GM23338 (cell line): Measurements from ENCODE around the gene CPXM2. TPM values are rescaled to one million over a fixed set of nuclear protein-coding genes. Genes with fewer than 3 reads are reported as not detected.

Source experiments
- ATAC-seq: fragments of 200-7000 bp; cut with Tn5 transposase; 3 replicates; pipeline ENCODE4 v1.9.1; 2020
- DNase-seq: peaks from one replicate; pipeline ENCODE4 v3.0.0-alpha.2; 2015; ENCODE audit warnings: low spot score
- H2AFZ ChIP-seq: fragments of 200-600 bp; sonication (generic); 2 replicates; pipeline ENCODE4 v1.8.0; 2016; ENCODE audit warnings: antibody characterized with exemption, mild to moderate bottlenecking, moderate library complexity
- H3F3A ChIP-seq: fragments of 200-600 bp; sonication (generic); replicated peaks from 2 replicates; pipeline ENCODE4 v1.8.0; 2017; ENCODE audit warnings: antibody characterized with exemption, mixed run types, low read depth
- H3K27ac ChIP-seq: fragments of 200-600 bp; sonication (generic); 2 replicates; pipeline ENCODE4 v1.6.1; 2016; ENCODE audit warnings: low read depth
- H3K27me3 ChIP-seq: fragments of 200-600 bp; sonication (generic); 2 replicates; pipeline ENCODE4 v1.8.0; 2016; ENCODE audit warnings: mild to moderate bottlenecking, mixed run types, moderate library complexity; ENCODE audit not compliant: insufficient read depth
- H3K36me3 ChIP-seq: fragments of 200-600 bp; sonication (generic); 2 replicates; pipeline ENCODE4 v1.8.0; 2016; ENCODE audit warnings: mild to moderate bottlenecking; ENCODE audit not compliant: insufficient read depth
- H3K4me1 ChIP-seq: fragments of 200-600 bp; sonication (generic); 2 replicates; pipeline ENCODE4 v1.8.0; 2016; ENCODE audit warnings: mild to moderate bottlenecking, moderate library complexity; ENCODE audit not compliant: insufficient read depth
- H3K4me2 ChIP-seq: fragments of 200-600 bp; sonication (generic); 2 replicates; pipeline ENCODE4 v1.7.1; 2017; ENCODE audit warnings: mixed run types
- H3K4me3 ChIP-seq: fragments of 200-600 bp; sonication (generic); 2 replicates; pipeline ENCODE4 v1.6.1; 2016; ENCODE audit warnings: mixed run types
- H3K79me2 ChIP-seq: fragments of 200-600 bp; sonication (generic); replicated peaks from 2 replicates; pipeline ENCODE4 v1.8.0; 2017; ENCODE audit warnings: mild to moderate bottlenecking; ENCODE audit not compliant: insufficient read depth
- H3K9me2 ChIP-seq: fragments of 200-600 bp; sonication (generic); 2 replicates; pipeline ENCODE4 v1.8.0; 2017; ENCODE audit not compliant: insufficient read depth
- H4K20me1 ChIP-seq: fragments of 200-600 bp; sonication (generic); replicated peaks from 2 replicates; pipeline ENCODE4 v1.8.0; 2017; ENCODE audit warnings: mild to moderate bottlenecking; ENCODE audit not compliant: insufficient read depth
- H3K27ac Mint-ChIP-seq: 2 replicates; pipeline ENCODE4 v1.8.0; 2020; ENCODE audit warnings: inconsistent platforms, mild to moderate bottlenecking, moderate library complexity, mixed read lengths
- H3K27me3 Mint-ChIP-seq: 3 replicates; pipeline ENCODE4 v1.8.0; 2022; ENCODE audit warnings: low read depth, mild to moderate bottlenecking, moderate library complexity, mixed read lengths, inconsistent platforms; ENCODE audit not compliant: insufficient read depth, poor library complexity
- H3K36me3 Mint-ChIP-seq: 3 replicates; pipeline ENCODE4 v1.8.0; 2021; ENCODE audit warnings: low read depth, mild to moderate bottlenecking, inconsistent platforms, moderate library complexity, mixed read lengths
- H3K4me1 Mint-ChIP-seq: 3 replicates; pipeline ENCODE4 v1.8.0; 2020; ENCODE audit warnings: mild to moderate bottlenecking, inconsistent platforms, mixed read lengths
- H3K4me3 Mint-ChIP-seq: 3 replicates; pipeline ENCODE4 v1.8.0; 2021; ENCODE audit warnings: moderate library complexity, mild to moderate bottlenecking, inconsistent platforms, mixed read lengths
- H3K9me3 Mint-ChIP-seq: 3 replicates; pipeline ENCODE4 v1.8.0; 2020; ENCODE audit warnings: moderate library complexity, mild to moderate bottlenecking, inconsistent platforms, mixed read lengths
- CREB1 ChIP-seq: fragments of 250-450 bp; sonication (Bioruptor Pico); IDR thresholded peaks from 2 replicates; pipeline ENCODE4 v1.5.0; 2020; ENCODE audit warnings: low read depth, mild to moderate bottlenecking, moderate library complexity
- EZH2 ChIP-seq: fragments of 200-600 bp; sonication (generic); IDR thresholded peaks from one replicate; pipeline ENCODE4 v1.8.0; 2017; ENCODE audit warnings: antibody characterized with exemption, mild to moderate bottlenecking, low read depth; ENCODE audit not compliant: unreplicated experiment
- EZH2phosphoT487 ChIP-seq: fragments of 200-600 bp; sonication (generic); IDR thresholded peaks from one replicate; pipeline ENCODE4 v1.8.1; 2018; ENCODE audit warnings: antibody characterized with exemption; ENCODE audit not compliant: unreplicated experiment
- JUNB ChIP-seq: IDR thresholded peaks from one replicate; pipeline ENCODE4 v1.6.1; 2016; ENCODE audit warnings: antibody characterized with exemption; ENCODE audit not compliant: unreplicated experiment
- NANOG ChIP-seq: IDR thresholded peaks from 2 replicates; pipeline ENCODE4 v1.6.1; 2016; ENCODE audit warnings: antibody characterized with exemption, borderline replicate concordance
- POLR2AphosphoS5 ChIP-seq: IDR thresholded peaks from 2 replicates; pipeline ENCODE4 v1.6.1; 2016; ENCODE audit warnings: antibody characterized with exemption, low read depth
- REST ChIP-seq: IDR thresholded peaks from one replicate; pipeline ENCODE4 v1.6.1; 2018; ENCODE audit warnings: antibody characterized with exemption; ENCODE audit not compliant: unreplicated experiment
- STAT1 ChIP-seq: IDR thresholded peaks from one replicate; pipeline ENCODE4 v1.6.1; 2016; ENCODE audit warnings: antibody characterized with exemption; ENCODE audit not compliant: unreplicated experiment
- ZNF114 ChIP-seq: fragments of 250-450 bp; sonication (Bioruptor Pico); IDR thresholded peaks from 2 replicates; pipeline ENCODE4 v1.5.0; 2020; ENCODE audit warnings: mild to moderate bottlenecking, moderate library complexity
- ZNF331 ChIP-seq: fragments of 250-450 bp; sonication (Bioruptor Pico); IDR thresholded peaks from 2 replicates; pipeline ENCODE4 v1.5.0; 2020; ENCODE audit warnings: low read depth, mild to moderate bottlenecking, moderate library complexity
- ZNF462 ChIP-seq: fragments of 250-450 bp; sonication (Bioruptor Pico); IDR thresholded peaks from 2 replicates; pipeline ENCODE4 v1.5.0; 2020; ENCODE audit warnings: mild to moderate bottlenecking, moderate library complexity
- polyA plus RNA-seq: library from polyadenylated mRNA; unstranded; fragments of >200 nt; fragmentation: Nextera tagmentation; extraction: Ambion mirVana; gene quantifications from 2 replicates; pipeline ENCODE4 v1.2.1, GENCODE V29; 2016
- total RNA-seq: library from RNA; depleted of rRNA; stranded (reverse); fragments of >200 nt; shearing (Covaris generic); gene quantifications from 2 replicates; pipeline ENCODE4 v1.2.3, GENCODE V29; 2014
- TF ChIP-seq, protein P1 (sequence below), 2 experiments: fragments of 200-600 bp in 1 of 2; sonication (generic) in 1 of 2; conservative IDR thresholded peaks; 2 replicates each; pipeline versions ENCODE4 v1.5.1 to v1.6.1; 2016 to 2017; ENCODE audit warnings: antibody characterized with exemption in 2 of 2, low read depth in 2 of 2, mild to moderate bottlenecking in 2 of 2, moderate library complexity in 1 of 2
- TF ChIP-seq, protein P2 (sequence below): IDR thresholded peaks from 2 replicates; pipeline ENCODE4 v1.6.1; 2016; ENCODE audit warnings: antibody characterized with exemption

CPXM2 gene
- total and polyA plus RNA-seq, 2 experiments from 2014 or later = 1.6 to 8.1 TPM

DNA sequence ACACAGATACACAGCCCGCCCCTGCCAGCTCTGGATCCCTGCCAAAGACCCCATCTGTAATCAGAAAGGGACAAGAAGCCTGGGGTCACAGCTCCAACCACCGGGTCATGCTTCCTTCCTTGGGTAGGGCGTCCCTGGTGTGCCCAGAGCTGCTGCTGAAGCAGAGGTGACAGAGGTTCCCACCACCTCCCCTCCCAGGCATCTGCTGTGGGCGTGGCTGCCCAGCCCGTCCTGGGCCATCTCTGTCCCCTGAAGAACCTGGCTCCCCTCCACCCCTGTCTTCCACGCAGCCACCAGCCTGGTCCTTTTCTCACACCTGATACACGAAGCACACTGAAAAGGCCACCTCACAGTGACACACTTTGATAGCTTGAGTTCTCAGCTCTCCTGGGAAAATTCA lies 38.2 kb upstream of the CPXM2 start:
- Histone ChIP-seq H3K4me3 (no peak overlapping the region), H2AFZ (no peak overlapping the region), H4K20me1 (no peaks in the 10 kb centered on the region), H3K9me2 (no peaks in the 10 kb centered on the region), H3K4me2 (no peak overlapping the region), H3K36me3 (no peaks in the 10 kb centered on the region), H3K27ac (no peak overlapping the region), H3K27me3 (no peaks in the 10 kb centered on the region), H3F3A (no peaks in the 10 kb centered on the region), H3K4me1 (no peaks in the 10 kb centered on the region), H3K79me2 (no peaks in the 10 kb centered on the region)
- Mint-ChIP-seq H3K9me3 (peaks cover 49% of the 10 kb centered on the region), H3K4me3 (no peak overlapping the region), H3K4me1 (no peaks in the 10 kb centered on the region), H3K36me3 (peaks cover 22% of the 10 kb centered on the region; the same call in 2 of the 3 replicates), H3K27me3 (peaks cover 18% of the 10 kb centered on the region), H3K27ac (no peak overlapping the region)
- ATAC-seq (no peak), DNase-seq (no peak)
- TF ChIP-seq ZNF114 (CRISPR knock-in tag) = no peak
- TF ChIP-seq NANOG = no peak
- TF ChIP-seq POLR2AphosphoS5 = no peak
- no peak for TF ChIP-seq EZH2
- TF ChIP-seq, protein P1, sequence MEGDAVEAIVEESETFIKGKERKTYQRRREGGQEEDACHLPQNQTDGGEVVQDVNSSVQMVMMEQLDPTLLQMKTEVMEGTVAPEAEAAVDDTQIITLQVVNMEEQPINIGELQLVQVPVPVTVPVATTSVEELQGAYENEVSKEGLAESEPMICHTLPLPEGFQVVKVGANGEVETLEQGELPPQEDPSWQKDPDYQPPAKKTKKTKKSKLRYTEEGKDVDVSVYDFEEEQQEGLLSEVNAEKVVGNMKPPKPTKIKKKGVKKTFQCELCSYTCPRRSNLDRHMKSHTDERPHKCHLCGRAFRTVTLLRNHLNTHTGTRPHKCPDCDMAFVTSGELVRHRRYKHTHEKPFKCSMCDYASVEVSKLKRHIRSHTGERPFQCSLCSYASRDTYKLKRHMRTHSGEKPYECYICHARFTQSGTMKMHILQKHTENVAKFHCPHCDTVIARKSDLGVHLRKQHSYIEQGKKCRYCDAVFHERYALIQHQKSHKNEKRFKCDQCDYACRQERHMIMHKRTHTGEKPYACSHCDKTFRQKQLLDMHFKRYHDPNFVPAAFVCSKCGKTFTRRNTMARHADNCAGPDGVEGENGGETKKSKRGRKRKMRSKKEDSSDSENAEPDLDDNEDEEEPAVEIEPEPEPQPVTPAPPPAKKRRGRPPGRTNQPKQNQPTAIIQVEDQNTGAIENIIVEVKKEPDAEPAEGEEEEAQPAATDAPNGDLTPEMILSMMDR (conservative IDR thresholded peaks at IDR 0.05; ENCODE audit: low read depth in 2 of 2) = no peak
- no peak for TF ChIP-seq CREB1 (CRISPR knock-in tag)
- TF ChIP-seq STAT1 = no peak
- no peak for TF ChIP-seq ZNF331 (CRISPR knock-in tag)
- no peak for TF ChIP-seq EZH2phosphoT487
- no peak for TF ChIP-seq JUNB
- TF ChIP-seq ZNF462 (CRISPR knock-in tag) = no peak
- TF ChIP-seq REST = no peak
- TF ChIP-seq, protein P2, sequence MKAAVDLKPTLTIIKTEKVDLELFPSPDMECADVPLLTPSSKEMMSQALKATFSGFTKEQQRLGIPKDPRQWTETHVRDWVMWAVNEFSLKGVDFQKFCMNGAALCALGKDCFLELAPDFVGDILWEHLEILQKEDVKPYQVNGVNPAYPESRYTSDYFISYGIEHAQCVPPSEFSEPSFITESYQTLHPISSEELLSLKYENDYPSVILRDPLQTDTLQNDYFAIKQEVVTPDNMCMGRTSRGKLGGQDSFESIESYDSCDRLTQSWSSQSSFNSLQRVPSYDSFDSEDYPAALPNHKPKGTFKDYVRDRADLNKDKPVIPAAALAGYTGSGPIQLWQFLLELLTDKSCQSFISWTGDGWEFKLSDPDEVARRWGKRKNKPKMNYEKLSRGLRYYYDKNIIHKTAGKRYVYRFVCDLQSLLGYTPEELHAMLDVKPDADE = no peak
